Activated CD4-positive, alpha-beta T cell treated with anti-CD3 and anti-CD28 coated beads, Interleukin-2, amount 50 U/mL, for 16 hours (primary cell): Measurements from ENCODE around the gene PRELID1.
"Not testable (repeated sequence)": the region's sequence is repeated elsewhere in the genome, so short reads cannot be mapped to it uniquely, and the experiment has no call there.

Experiments used
- DNase-seq: peaks from one replicate; pipeline ENCODE4 v3.0.0-alpha.2; 2020

Gene PRELID1, protein sequence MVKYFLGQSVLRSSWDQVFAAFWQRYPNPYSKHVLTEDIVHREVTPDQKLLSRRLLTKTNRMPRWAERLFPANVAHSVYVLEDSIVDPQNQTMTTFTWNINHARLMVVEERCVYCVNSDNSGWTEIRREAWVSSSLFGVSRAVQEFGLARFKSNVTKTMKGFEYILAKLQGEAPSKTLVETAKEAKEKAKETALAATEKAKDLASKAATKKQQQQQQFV

GRCh38 chr5:177303121-177303924 lies at the start of gene PRELID1, which contains the start of gene RAB24:
TSS of gene PRELID1 (plus strand) at chr5:177303799. CDS start at chr5:177303986, 187 bp downstream.
TSS of gene RAB24 (minus strand) at chr5:177303719. CDS start at chr5:177303288, 431 bp downstream.
- peak; percentile 89 for DNase-seq

GRCh38 chr5:177256296-177256695 lies 47.3 kb upstream of the PRELID1 start:
- DNase-seq: no peak

DNA sequence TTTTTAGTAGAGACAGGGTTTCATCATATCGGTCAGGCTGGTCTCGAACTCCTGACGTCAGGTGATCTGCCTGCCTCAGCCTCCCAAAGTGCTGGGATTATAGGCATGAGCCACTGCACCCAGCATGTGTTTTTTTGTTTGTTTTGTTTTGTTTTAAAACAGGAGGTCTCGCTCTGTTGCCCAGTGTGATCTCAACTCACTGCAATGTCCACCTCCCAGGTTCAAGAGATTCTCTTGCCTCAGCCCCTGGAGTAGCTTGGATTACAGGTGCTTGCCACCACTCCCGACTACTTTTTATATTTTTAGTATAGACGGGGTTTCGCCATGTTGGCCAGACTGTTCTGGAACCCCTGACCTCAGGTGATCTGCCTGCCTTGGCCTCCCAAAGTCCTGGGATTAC lies 44.9 kb upstream of the PRELID1 start:
- not testable (repeated sequence) for DNase-seq

GRCh38 chr5:177260961-177261360 lies 42.6 kb upstream of the PRELID1 start:
- DNase-seq: no peak

- no peak for DNase-seq
These were observed 42.1 kb upstream of the PRELID1 start for GRCh38 chr5:177261510-177261909.

DNA sequence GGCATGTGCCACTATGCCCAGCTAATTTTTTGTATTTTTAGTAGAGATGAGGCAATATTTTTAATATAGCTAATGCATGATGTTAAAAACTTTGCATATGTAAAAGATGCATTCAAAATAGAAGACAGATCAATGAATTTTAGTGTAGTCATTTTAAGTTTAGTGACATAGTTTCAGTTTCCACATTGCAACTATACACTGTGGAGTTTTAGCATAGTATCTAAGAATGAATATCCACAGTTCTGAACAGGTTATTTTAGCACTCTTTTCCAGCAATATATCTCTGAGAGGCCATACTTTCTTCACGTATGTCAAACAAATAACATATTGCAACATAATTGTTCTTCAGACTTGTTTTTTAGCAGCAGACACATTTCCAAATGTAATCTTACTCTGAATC lies 39.4 kb upstream of the PRELID1 start:
- peak; percentile 5 for DNase-seq

DNA sequence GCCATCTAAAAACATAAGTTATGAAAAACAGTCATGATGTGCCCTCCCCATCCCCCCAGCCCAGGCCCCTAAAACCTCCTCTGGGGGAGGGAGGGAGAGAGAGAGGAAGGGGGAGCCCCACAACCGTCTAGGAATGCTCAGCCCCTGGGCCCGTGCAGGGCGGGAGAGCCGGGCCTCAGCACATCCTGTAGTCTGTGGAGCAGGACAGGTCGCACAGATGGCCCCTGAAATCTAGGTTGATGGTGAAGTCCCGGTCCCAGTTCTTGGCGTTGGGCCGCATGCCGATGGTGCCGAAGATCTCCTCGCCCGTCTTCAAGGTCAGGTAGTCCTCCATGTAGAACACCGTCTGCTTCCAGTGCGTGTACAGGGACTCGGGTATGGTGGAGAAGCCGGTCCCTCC lies 38.2 kb upstream of the PRELID1 start:
- DNase-seq: no peak

- DNase-seq: no peak
These were observed 34.2 kb upstream of the PRELID1 start for GRCh38 chr5:177269232-177269895.

GRCh38 chr5:177269976-177270375 lies 33.6 kb upstream of the PRELID1 start:
- DNase-seq: no peak

- DNase-seq: no peak
These were observed 32.9 kb upstream of the PRELID1 start for GRCh38 chr5:177270653-177271052.

GRCh38 chr5:177271113-177271512 lies 32.5 kb upstream of the PRELID1 start:
- no peak for DNase-seq

DNA sequence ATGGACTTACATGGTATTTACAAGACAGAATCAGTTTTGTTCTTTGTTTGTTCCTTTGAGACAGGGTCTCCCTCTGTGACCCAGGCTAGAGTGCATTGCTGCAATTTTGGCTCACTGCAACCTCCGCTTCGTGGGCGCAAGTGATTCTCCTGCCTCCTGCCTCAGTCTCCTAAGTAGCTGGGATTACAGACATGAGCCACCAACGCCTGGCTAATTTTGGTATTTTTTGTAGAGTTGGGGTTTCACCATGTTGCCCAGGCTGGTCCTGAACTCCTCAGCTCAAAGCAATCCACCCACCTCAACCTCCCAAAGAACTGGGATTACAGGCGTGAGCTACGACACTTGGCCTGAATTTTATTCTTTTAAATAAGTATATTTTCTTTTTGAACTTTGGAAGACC lies 27.7 kb upstream of the PRELID1 start:
- DNase-seq: no peak

GRCh38 chr5:177276886-177277285 lies 26.7 kb upstream of the PRELID1 start:
- no peak for DNase-seq

DNA sequence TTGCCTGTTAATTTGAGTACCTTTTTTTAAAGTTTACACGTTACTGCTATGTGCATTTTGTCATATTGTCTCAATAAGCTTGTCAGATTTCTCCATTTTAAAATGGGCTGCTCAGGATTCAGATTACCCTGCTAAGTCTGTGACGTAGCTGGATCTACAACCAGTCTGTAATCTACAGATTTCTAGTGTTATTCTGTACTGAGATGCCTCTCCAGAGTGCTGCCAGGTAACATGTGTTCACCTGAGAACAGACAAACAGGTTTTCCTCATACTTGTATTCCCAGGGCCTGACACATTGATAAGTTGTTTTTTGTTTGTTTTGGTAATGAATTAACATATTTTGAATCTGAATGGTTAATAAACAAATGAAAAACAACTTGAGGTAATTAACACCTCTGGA lies 15.4 kb upstream of the PRELID1 start:
- no peak for DNase-seq

GRCh38 chr5:177290816-177291596 lies 12.6 kb upstream of the PRELID1 start:
- no peak for DNase-seq

DNA sequence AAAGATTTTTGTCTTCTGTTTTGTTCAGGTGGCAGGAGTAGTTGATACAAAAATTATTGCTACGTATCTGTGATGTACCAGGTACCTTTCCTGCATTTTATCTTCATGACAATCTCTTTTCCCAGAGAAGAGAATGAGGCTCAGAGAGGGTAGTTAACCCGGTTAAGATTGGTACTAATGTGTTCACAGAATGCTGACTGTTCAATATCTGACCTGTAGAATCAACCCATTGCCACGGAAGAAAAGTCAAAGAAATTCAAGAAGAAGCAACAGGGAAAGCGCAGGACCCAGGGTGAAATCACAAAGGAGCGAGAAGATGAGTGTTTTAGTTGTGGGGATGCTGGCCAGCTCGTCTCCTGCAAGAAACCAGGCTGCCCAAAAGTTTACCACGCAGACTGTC lies 11.9 kb upstream of the PRELID1 start:
- DNase-seq: no peak

GRCh38 chr5:177293819-177294581 lies 9.6 kb upstream of the PRELID1 start:
- DNase-seq: no peak

- DNase-seq: no peak
These were observed 9.0 kb upstream of the PRELID1 start for GRCh38 chr5:177294632-177295031.

DNA sequence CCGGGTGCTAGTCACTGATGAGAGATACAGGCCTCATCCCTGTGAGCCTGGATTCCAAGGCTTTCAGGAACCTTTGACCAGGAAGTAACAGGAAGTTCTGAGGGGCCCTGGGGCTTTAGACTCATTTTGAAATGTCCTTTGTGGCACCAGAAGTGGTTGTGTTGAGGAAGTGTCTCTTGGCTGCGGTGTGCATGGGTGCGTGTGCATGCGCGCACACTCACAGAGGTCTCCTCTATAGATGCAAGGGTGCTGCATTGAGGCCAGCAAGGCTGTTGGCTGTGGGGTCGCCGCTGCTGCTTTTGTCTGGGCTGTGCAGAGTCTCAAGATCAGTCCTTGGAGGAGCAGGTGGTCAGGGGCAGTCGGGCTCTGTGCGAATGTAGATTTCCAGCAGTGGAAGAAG lies 7.7 kb upstream of the PRELID1 start:
- no peak for DNase-seq

- no peak for DNase-seq
These were observed 7.0 kb upstream of the PRELID1 start for GRCh38 chr5:177296581-177296980.

GRCh38 chr5:177297922-177298321 lies 5.7 kb upstream of the PRELID1 start:
- no peak for DNase-seq

GRCh38 chr5:177299697-177300096 lies 3.9 kb upstream of the PRELID1 start:
- no peak for DNase-seq
